GM12878 (cell line): ENCODE results near the gene PLXNA2. TPM values are rescaled to one million over a fixed set of nuclear protein-coding genes. Genes with fewer than 3 reads are reported as not detected.

Source experiments
- ATAC-seq: fragments of 200-7000 bp; cut with Tn5 transposase; 3 replicates; pipeline ENCODE4 v1.9.1; 2020; ENCODE audit warnings: mild to moderate bottlenecking, moderate library complexity
- BruUV-seq: library from RNA; stranded (reverse); fragments of 400-500 nt; replicated peaks from 2 replicates; lab custom pipeline; 2021; lab: Mats Ljungman, UMichigan
- CTCF ChIA-PET: fragments of 300-600 bp; sonication (Branson Sonifier 250); formaldehyde crosslinking; extraction: SDS; loops from one replicate; lab custom pipeline; 2021; ENCODE audit warnings: inconsistent platforms; lab: Yijun Ruan, JAX
- POLR2A ChIA-PET: fragments of 350-600 bp; formaldehyde crosslinking; extraction: SDS; loops from one replicate; lab custom pipeline; 2021; ENCODE audit warnings: inconsistent platforms; lab: Charles Lee
- RAD21 ChIA-PET: fragments of 300-600 bp; sonication (Branson Sonifier 250); formaldehyde crosslinking; loops from one replicate; lab custom pipeline; 2023; ENCODE audit warnings: antibody characterized with exemption; ENCODE audit not compliant: unreplicated experiment; lab: Charles Lee
- SMC1A ChIA-PET: fragments of 300-600 bp; sonication (Branson Sonifier 250); formaldehyde crosslinking; loops from one replicate; lab custom pipeline; 2023; ENCODE audit not compliant: unreplicated experiment, uncharacterized antibody; lab: Charles Lee
- DNase-seq: peaks from one replicate; pipeline ENCODE4 v3.0.0-alpha.2; 2011; ENCODE audit warnings: low read depth, low spot score
- FAIRE-seq: peaks from 3 replicates; lab custom pipeline; 2011; peaks lifted over from hg19 to GRCh38; lab: Jason Lieb, UNC
- H2AFZ ChIP-seq: 2 replicates; pipeline ENCODE4 v1.6.0; 2011; ENCODE audit warnings: low read depth, low read length, control low read depth; ENCODE audit not compliant: control insufficient read depth
- H3K27ac ChIP-seq: 2 replicates; pipeline ENCODE4 v1.5.1; 2011; ENCODE audit warnings: control low read depth; ENCODE audit not compliant: control insufficient read depth, insufficient read depth
- H3K27me3 ChIP-seq, 2 experiments: replicated peaks in 1 of 2; 2 replicates each; pipeline versions ENCODE4 v1.6.0 to v1.6.1; 2011; ENCODE audit warnings: low read length in 1 of 2; ENCODE audit not compliant: control insufficient read depth in 2 of 2, insufficient read depth in 2 of 2
- H3K36me3 ChIP-seq, 2 experiments: 2 replicates each; pipeline ENCODE4 v1.5.1; 2011; ENCODE audit warnings: low read length in 1 of 2; ENCODE audit not compliant: control insufficient read depth in 2 of 2, insufficient read depth in 2 of 2
- H3K4me1 ChIP-seq: 2 replicates; pipeline ENCODE4 v1.6.1; 2011; ENCODE audit warnings: mild to moderate bottlenecking, low read length, moderate library complexity, mixed read lengths; ENCODE audit not compliant: control insufficient read depth, insufficient read depth
- H3K4me2 ChIP-seq: 2 replicates; pipeline ENCODE4 v1.6.0; 2011; ENCODE audit warnings: control low read depth; ENCODE audit not compliant: control insufficient read depth, insufficient read depth
- H3K4me3 ChIP-seq: fragments of 200-600 bp; sonication (generic); 2 replicates; pipeline ENCODE4 v1.5.1; 2016
- H3K79me2 ChIP-seq: 2 replicates; pipeline ENCODE4 v1.6.0; 2011; ENCODE audit warnings: low read length; ENCODE audit not compliant: control insufficient read depth, insufficient read depth
- H3K9ac ChIP-seq: 2 replicates; pipeline ENCODE4 v1.8.0; 2011; ENCODE audit warnings: low read length, control low read depth, mixed read lengths; ENCODE audit not compliant: control insufficient read depth, insufficient read depth
- H3K9me3 ChIP-seq: replicated peaks from 3 replicates; pipeline ENCODE4 v1.5.1; 2011; ENCODE audit warnings: mild to moderate bottlenecking, low read length; ENCODE audit not compliant: control insufficient read depth, insufficient read depth
- H4K20me1 ChIP-seq: 2 replicates; pipeline ENCODE4 v1.6.0; 2011; ENCODE audit not compliant: control insufficient read depth, insufficient read depth
- ATF7 ChIP-seq: fragments of 450-650 bp; IDR thresholded peaks from 2 replicates; pipeline ENCODE4 v1.6.1; 2016; ENCODE audit warnings: low read depth, mild to moderate bottlenecking
- BCL11A ChIP-seq: IDR thresholded peaks from 2 replicates; pipeline ENCODE4 v1.6.1; 2011; ENCODE audit warnings: low read depth, low read length
- CEBPZ ChIP-seq: fragments of 150-350 bp; IDR thresholded peaks from 2 replicates; pipeline ENCODE4 v1.6.1; 2016; ENCODE audit warnings: low read depth, low read length
- ESRRA ChIP-seq: IDR thresholded peaks from 2 replicates; pipeline ENCODE4 v1.6.1; 2012; ENCODE audit warnings: mild to moderate bottlenecking, low read length, improper control_type of control experiment
- EZH2 ChIP-seq: IDR thresholded peaks from 2 replicates; pipeline ENCODE4 v1.6.1; 2012; ENCODE audit warnings: low read depth, mild to moderate bottlenecking, control low read depth, inconsistent platforms, low read length, borderline replicate concordance; ENCODE audit not compliant: control insufficient read depth
- KDM1A ChIP-seq: fragments of 200-600 bp; sonication (generic); IDR thresholded peaks from 2 replicates; pipeline ENCODE4 v1.6.1; 2016; ENCODE audit warnings: borderline replicate concordance
- KLF5 ChIP-seq: fragments of 450-650 bp; IDR thresholded peaks from 2 replicates; pipeline ENCODE4 v1.6.1; 2014; ENCODE audit warnings: mild to moderate bottlenecking; ENCODE audit not compliant: partially characterized antibody
- LARP7 ChIP-seq: fragments of 450-650 bp; IDR thresholded peaks from 2 replicates; pipeline ENCODE4 v1.6.1; 2017; ENCODE audit warnings: mild to moderate bottlenecking
- PKNOX1 ChIP-seq: fragments of 450-650 bp; IDR thresholded peaks from 2 replicates; pipeline ENCODE4 v1.6.1; 2016; ENCODE audit warnings: mild to moderate bottlenecking
- POLR2A ChIP-seq: IDR thresholded peaks from 2 replicates; pipeline ENCODE4 v1.6.1; 2011; ENCODE audit warnings: low read depth, mild to moderate bottlenecking, low read length
- RUNX3 ChIP-seq: IDR thresholded peaks from 2 replicates; pipeline ENCODE4 v1.6.1; 2012; ENCODE audit warnings: low read length, inconsistent platforms
- SMAD5 ChIP-seq: IDR thresholded peaks from 2 replicates; pipeline ENCODE4 v1.6.1; 2016; ENCODE audit warnings: antibody characterized with exemption, low read depth
- SMARCA5 ChIP-seq: fragments of 450-650 bp; IDR thresholded peaks from 2 replicates; pipeline ENCODE4 v1.6.1; 2017; ENCODE audit warnings: mild to moderate bottlenecking
- SMC3 ChIP-seq: IDR thresholded peaks from 2 replicates; pipeline ENCODE4 v1.6.1; 2011; ENCODE audit warnings: low read length, improper control_type of control experiment, borderline replicate concordance
- ZNF207 ChIP-seq: fragments of 450-650 bp; IDR thresholded peaks from 2 replicates; pipeline ENCODE4 v1.6.1; 2014; ENCODE audit warnings: antibody characterized with exemption, mild to moderate bottlenecking, borderline replicate concordance
- WGBS: methylation state at CpG from one replicate; pipeline ENCODE4 v1.1.6; 2016; ENCODE audit warnings: low lambda C conversion rate; ENCODE audit not compliant: insufficient replicate concordance, insufficient coverage; ENCODE audit errors: missing lambda C conversion rate; 5-methylcytosine and 5-hydroxymethylcytosine counted together
- in situ Hi-C: fragments of 300-500 bp; cut with MboI; formaldehyde crosslinking; loops from 9 replicates; pipeline ENCODE4 v1.14.3; 2018; ENCODE audit warnings: mixed read lengths
- intact Hi-C: fragments of 100-400 bp; cut with micrococcal nuclease; formaldehyde crosslinking; loops from one replicate; pipeline ENCODE4 v1.14.2; 2022; ENCODE audit not compliant: unreplicated experiment
- polyA plus RNA-seq, 11 experiments: library from polyadenylated mRNA; depleted of rRNA in 4 of 11; unstranded in 6 of 11; stranded (reverse) in 5 of 11; fragments of >200 nt; fragmentation: Nextera tagmentation in 4 of 11; fragmentation: Illumina TruSeq in 1 of 11; extraction: Ambion mirVana in 4 of 11; extraction: Trizol in 1 of 11; gene quantifications; 1 replicate in 1 of 11; 2 replicates in 10 of 11; pipeline versions ENCODE4 v1.2.1 to v1.2.3, GENCODE V29; 2011 to 2016; ENCODE audit warnings: inconsistent platforms in 2 of 11, missing spikeins in 2 of 11, low read depth in 1 of 11
- total RNA-seq, 4 experiments: library from RNA; depleted of rRNA in 3 of 4; stranded (reverse); fragments of >200 nt in 3 of 4; fragmentation: Illumina TruSeq in 1 of 4; extraction: Trizol in 1 of 4; gene quantifications; 2 replicates each; pipeline versions ENCODE4 v1.2.1 to v1.2.3, GENCODE V29; 2013 to 2021
- TF ChIP-seq, protein P1 (sequence below): fragments of 450-650 bp; IDR thresholded peaks from 2 replicates; pipeline ENCODE4 v1.6.1; 2017; ENCODE audit warnings: borderline replicate concordance
- TF ChIP-seq, protein P2 (sequence below): fragments of 450-650 bp; IDR thresholded peaks from 2 replicates; pipeline ENCODE4 v1.6.1; 2017; ENCODE audit warnings: mild to moderate bottlenecking, moderate library complexity

PLXNA2 gene
- total and polyA plus RNA-seq, 10 of the 15 experiments (the other 5 are each of a cell fraction or from before 2014, with no cell fraction given): under 0.01 to 0.08 (median 0.07) TPM; not detected in 4

DNA sequence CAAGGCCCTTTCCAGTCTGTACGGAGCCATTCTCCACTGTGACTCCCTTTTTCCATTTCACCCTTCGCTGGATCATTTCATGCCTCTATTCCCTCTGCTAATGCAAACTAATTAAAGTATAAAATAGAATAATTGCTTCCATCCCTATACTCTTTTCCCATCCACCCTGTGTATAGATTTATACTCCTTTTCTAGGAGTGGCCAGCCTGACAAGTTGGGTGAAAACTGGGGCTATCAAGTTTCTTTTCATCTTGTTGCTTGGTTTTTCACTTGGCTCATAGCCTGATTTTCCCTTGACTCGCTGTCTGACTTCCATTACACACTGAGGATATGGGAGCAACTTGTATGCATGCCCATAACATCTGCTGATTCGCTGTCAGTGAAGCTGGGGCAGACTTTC, 107.0 kb downstream of the PLXNA2 start:
- no peaks in the 10 kb centered on the region for H3K9me3 ChIP-seq
- 17% methylated on average over 4 of the region's 4 CpGs for WGBS
- no peak overlapping the region for H3K9ac ChIP-seq
- H3K36me3 ChIP-seq: no peaks in the 10 kb centered on the region
- POLR2A ChIA-PET: no interaction called here
- H4K20me1 ChIP-seq: no peaks in the 10 kb centered on the region
- SMC1A ChIA-PET: interaction anchor here (1.0 kb wide), 1 partner anchor 11 kb away, joined by 3 read pairs; no protein-coding TSS in a partner anchor
- RAD21 ChIA-PET: no interaction called here
- ATAC-seq (no peak), DNase-seq (no peak), FAIRE-seq (no peak)
- no peaks in the 10 kb centered on the region; a peak in 2 of 4 replicates for H3K27me3 ChIP-seq
- no TSS peak for BruUV-seq
- CTCF ChIA-PET: interaction anchor here (0.9 to 1.5 kb wide), 2 partner anchors 15 to 37 kb away, joined by 3 to 5 read pairs; no protein-coding TSS in a partner anchor
- intact Hi-C loops: no loop called here
- in situ Hi-C loops: no loop called here
- H2AFZ ChIP-seq: no peak overlapping the region
- no peaks in the 10 kb centered on the region for H3K79me2 ChIP-seq
- H3K4me2 ChIP-seq: no peak overlapping the region
- no peak overlapping the region for H3K27ac ChIP-seq
- H3K4me3 ChIP-seq: no peak overlapping the region
- no peaks in the 10 kb centered on the region for H3K4me1 ChIP-seq
- no peak for TF ChIP-seq SMC3
- TF ChIP-seq RUNX3: no peak
- no peak for TF ChIP-seq ZNF207
- no peak for TF ChIP-seq LARP7
- TF ChIP-seq, protein P1, sequence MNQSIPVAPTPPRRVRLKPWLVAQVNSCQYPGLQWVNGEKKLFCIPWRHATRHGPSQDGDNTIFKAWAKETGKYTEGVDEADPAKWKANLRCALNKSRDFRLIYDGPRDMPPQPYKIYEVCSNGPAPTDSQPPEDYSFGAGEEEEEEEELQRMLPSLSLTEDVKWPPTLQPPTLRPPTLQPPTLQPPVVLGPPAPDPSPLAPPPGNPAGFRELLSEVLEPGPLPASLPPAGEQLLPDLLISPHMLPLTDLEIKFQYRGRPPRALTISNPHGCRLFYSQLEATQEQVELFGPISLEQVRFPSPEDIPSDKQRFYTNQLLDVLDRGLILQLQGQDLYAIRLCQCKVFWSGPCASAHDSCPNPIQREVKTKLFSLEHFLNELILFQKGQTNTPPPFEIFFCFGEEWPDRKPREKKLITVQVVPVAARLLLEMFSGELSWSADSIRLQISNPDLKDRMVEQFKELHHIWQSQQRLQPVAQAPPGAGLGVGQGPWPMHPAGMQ: no peak
- no peak for TF ChIP-seq POLR2A
- no peak for TF ChIP-seq SMARCA5
- TF ChIP-seq CEBPZ: no peak
- TF ChIP-seq, protein P2, sequence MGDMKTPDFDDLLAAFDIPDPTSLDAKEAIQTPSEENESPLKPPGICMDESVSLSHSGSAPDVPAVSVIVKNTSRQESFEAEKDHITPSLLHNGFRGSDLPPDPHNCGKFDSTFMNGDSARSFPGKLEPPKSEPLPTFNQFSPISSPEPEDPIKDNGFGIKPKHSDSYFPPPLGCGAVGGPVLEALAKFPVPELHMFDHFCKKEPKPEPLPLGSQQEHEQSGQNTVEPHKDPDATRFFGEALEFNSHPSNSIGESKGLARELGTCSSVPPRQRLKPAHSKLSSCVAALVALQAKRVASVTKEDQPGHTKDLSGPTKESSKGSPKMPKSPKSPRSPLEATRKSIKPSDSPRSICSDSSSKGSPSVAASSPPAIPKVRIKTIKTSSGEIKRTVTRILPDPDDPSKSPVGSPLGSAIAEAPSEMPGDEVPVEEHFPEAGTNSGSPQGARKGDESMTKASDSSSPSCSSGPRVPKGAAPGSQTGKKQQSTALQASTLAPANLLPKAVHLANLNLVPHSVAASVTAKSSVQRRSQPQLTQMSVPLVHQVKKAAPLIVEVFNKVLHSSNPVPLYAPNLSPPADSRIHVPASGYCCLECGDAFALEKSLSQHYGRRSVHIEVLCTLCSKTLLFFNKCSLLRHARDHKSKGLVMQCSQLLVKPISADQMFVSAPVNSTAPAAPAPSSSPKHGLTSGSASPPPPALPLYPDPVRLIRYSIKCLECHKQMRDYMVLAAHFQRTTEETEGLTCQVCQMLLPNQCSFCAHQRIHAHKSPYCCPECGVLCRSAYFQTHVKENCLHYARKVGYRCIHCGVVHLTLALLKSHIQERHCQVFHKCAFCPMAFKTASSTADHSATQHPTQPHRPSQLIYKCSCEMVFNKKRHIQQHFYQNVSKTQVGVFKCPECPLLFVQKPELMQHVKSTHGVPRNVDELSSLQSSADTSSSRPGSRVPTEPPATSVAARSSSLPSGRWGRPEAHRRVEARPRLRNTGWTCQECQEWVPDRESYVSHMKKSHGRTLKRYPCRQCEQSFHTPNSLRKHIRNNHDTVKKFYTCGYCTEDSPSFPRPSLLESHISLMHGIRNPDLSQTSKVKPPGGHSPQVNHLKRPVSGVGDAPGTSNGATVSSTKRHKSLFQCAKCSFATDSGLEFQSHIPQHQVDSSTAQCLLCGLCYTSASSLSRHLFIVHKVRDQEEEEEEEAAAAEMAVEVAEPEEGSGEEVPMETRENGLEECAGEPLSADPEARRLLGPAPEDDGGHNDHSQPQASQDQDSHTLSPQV: no peak
- no peak for TF ChIP-seq BCL11A
- no peak for TF ChIP-seq KDM1A
- TF ChIP-seq SMAD5: no peak
- TF ChIP-seq PKNOX1: no peak
- TF ChIP-seq EZH2: no peak
- no peak for TF ChIP-seq ESRRA
- TF ChIP-seq ATF7: no peak
- no peak for TF ChIP-seq KLF5
